ENCODE results near the gene HCRT. TPM values are rescaled to one million over a fixed set of nuclear protein-coding genes. Genes with fewer than 3 reads are reported as not detected.

Gene HCRT
- total RNA-seq, 2 experiments from 2014 or later: not detected

DNA sequence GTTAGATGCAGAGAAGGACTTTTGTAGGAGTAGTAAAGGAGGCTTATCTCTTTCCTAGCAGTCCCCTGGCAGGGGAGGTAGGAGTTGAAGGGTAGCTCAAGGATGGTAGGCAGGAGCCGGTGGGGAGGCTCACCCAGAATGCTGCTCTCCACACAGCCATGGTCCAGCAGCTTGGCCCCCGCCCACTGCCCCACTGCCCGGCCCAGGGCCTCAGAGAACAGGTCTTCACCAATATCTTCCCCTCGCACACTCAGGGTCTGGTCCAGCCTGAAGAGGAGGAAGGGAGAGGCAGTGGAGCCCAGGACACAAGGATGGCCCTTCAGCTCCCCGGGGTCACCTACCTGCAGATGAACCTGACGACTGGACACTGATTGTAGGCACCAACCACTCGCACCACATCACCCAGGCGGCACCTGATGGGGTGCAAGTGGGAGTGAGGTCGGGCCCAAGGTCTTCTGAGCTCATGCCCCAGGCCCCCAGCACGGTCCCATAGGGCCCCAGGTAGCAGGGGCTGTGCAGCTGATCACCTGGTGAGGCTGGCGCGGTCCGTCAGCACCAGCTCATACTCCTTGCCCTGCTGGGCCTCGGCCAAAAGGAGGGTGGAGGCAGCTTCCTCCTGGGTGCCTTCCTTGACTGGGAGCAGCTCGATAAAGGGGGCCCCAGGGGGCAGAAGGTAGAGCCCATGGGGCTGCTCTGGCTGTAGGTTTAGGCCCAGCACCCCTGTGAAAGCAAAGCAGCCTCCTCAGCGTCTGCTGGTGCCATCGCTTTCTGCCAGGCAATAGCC is 5.4 kb upstream of the HCRT start:
- Histone ChIP-seq H3K4me1 (ENCODE audit: insufficient read depth, low read length, poor library complexity, severe bottlenecking) (peaks cover 12% of the 10 kb centered on the region), H4K20me1 (ENCODE audit: insufficient read depth, low read length) (no peaks in the 10 kb centered on the region), H3K27ac (ENCODE audit: low read depth, low read length, poor library complexity, severe bottlenecking) (no peak overlapping the region), H3K4me2 (ENCODE audit: low read length) (no peak overlapping the region), H3K79me2 (ENCODE audit: insufficient read depth, low read depth, low read length) (no peaks in the 10 kb centered on the region; the same call in 1 of the 2 replicates), H3K4me3 (ENCODE audit: low read depth, low read length, poor library complexity, severe bottlenecking) (no peak overlapping the region), H3K9me2 (ENCODE audit: insufficient read depth, low read length) (no peaks in the 10 kb centered on the region), H3K36me3 (ENCODE audit: insufficient read depth, low read length) (no peaks in the 10 kb centered on the region), H3K9me3 (ENCODE audit: low read length) (no peaks in the 10 kb centered on the region), H2AFZ (ENCODE audit: low read length) (no peak overlapping the region)
- no peak for TF ChIP-seq EZH2phosphoT487 (IDR thresholded peaks at IDR 0.05; ENCODE audit: borderline replicate concordance, low read depth, low read length)
- TF ChIP-seq, protein P1, sequence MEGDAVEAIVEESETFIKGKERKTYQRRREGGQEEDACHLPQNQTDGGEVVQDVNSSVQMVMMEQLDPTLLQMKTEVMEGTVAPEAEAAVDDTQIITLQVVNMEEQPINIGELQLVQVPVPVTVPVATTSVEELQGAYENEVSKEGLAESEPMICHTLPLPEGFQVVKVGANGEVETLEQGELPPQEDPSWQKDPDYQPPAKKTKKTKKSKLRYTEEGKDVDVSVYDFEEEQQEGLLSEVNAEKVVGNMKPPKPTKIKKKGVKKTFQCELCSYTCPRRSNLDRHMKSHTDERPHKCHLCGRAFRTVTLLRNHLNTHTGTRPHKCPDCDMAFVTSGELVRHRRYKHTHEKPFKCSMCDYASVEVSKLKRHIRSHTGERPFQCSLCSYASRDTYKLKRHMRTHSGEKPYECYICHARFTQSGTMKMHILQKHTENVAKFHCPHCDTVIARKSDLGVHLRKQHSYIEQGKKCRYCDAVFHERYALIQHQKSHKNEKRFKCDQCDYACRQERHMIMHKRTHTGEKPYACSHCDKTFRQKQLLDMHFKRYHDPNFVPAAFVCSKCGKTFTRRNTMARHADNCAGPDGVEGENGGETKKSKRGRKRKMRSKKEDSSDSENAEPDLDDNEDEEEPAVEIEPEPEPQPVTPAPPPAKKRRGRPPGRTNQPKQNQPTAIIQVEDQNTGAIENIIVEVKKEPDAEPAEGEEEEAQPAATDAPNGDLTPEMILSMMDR (conservative IDR thresholded peaks at IDR 0.05; ENCODE audit: low read length): no peak
- no peak for DNase-seq (ENCODE audit: low spot score)
- no TSS peak for BruUV-seq (replicated peaks)
- ChIA-PET CTCF (ENCODE audit: unreplicated experiment) (no interaction called here), POLR2A (interaction anchor here (0.6 kb wide), 3 partner anchors 85 to 227 kb away, joined by 3 to 4 read pairs (median 3); no protein-coding TSS in a partner anchor)
- intact Hi-C loops (cut with micrococcal nuclease; ENCODE audit: unreplicated experiment): no loop called here

DNA sequence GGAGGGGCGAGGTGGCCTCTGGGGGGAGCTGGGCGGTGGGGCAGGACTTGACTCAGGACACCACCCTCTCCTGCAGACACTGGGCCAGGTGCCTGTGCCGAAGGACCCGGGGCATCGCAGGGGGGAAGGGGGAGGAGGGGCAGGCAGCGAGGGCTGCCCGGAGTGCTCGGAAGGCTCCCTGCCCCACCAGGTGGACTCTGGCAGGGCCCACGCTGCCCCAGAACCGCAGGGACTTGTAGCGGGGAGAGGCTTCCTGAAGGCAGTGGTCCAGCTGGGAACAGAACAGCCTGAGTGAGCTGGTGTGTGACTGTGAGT is 4.4 kb upstream of the HCRT start:
- intact Hi-C loops (cut with micrococcal nuclease; ENCODE audit: unreplicated experiment): loop anchor here (10.0 kb wide), 1 partner anchor 215 kb away; no protein-coding TSS in a partner anchor
- Histone ChIP-seq H3K9me2 (ENCODE audit: insufficient read depth, low read length) (no peaks in the 10 kb centered on the region), H4K20me1 (ENCODE audit: insufficient read depth, low read length) (no peaks in the 10 kb centered on the region), H2AFZ (ENCODE audit: low read length) (no peak overlapping the region), H3K79me2 (ENCODE audit: insufficient read depth, low read depth, low read length) (no peaks in the 10 kb centered on the region; the same call in 1 of the 2 replicates), H3K36me3 (ENCODE audit: insufficient read depth, low read length) (no peaks in the 10 kb centered on the region), H3K4me3 (ENCODE audit: low read depth, low read length, poor library complexity, severe bottlenecking) (no peak overlapping the region), H3K4me1 (ENCODE audit: insufficient read depth, low read length, poor library complexity, severe bottlenecking) (peaks cover 13% of the 10 kb centered on the region), H3K27ac (ENCODE audit: low read depth, low read length, poor library complexity, severe bottlenecking) (no peak overlapping the region), H3K9me3 (ENCODE audit: low read length) (no peaks in the 10 kb centered on the region), H3K4me2 (ENCODE audit: low read length) (no peak overlapping the region)
- POLR2A ChIA-PET: interaction anchor here (0.6 kb wide), 2 partner anchors 84 to 228 kb away, joined by 3 to 4 read pairs; no protein-coding TSS in a partner anchor
- CTCF ChIA-PET (ENCODE audit: unreplicated experiment): no interaction called here
- TF ChIP-seq, protein P1 (conservative IDR thresholded peaks at IDR 0.05; ENCODE audit: low read length): no peak
- TF ChIP-seq EZH2phosphoT487 (IDR thresholded peaks at IDR 0.05; ENCODE audit: borderline replicate concordance, low read depth, low read length): no peak
- no TSS peak for BruUV-seq (replicated peaks)
- DNase-seq (ENCODE audit: low spot score): no peak

Data from OCI-LY7 (cell line).